Measurements from ENCODE around the gene ZXDC. TPM values are rescaled to one million over a fixed set of nuclear protein-coding genes. Genes with fewer than 3 reads are reported as not detected.

ZXDC gene
- total RNA-seq, 4 donors from 2014 or later: 25.9 to 47.6 (median 35.3) TPM

DNA sequence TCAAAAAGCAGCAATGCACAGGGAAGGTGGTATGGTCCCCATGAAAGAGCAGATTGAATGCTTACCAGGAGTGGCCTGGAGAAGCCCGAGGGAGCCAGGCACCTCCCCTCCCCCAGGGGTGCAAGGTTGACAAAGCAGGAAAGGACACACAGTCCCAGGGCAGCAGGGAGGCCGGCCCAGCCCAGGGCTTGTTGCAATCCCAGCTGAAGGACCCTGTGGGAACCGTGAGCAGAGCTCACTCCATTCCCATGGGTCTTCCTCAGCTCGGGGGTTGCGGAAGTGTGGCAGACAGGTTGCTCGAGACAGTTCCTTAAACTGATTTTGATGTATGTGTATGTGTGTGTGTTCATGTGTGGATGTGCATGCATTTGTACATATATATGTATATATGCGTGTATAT is 26.0 kb upstream of the ZXDC start:
- Histone ChIP-seq H3K9me3 (no peaks in the 10 kb centered on the region), H3K4me3 (no peak overlapping the region), H3K27ac (no peak overlapping the region), H3K36me3 (no peaks in the 10 kb centered on the region), H3K4me1 (no peaks in the 10 kb centered on the region), H3K27me3 (peaks cover 31% of the 10 kb centered on the region)
- 54 to 69% methylated on average over 3 to 6 of the region's 7 CpGs for WGBS, 2 donors (ENCODE audit: low coverage in 1 of 2)
- no peak for TF ChIP-seq EP300 (IDR thresholded peaks at IDR 0.05)
- TF ChIP-seq, protein P1, sequence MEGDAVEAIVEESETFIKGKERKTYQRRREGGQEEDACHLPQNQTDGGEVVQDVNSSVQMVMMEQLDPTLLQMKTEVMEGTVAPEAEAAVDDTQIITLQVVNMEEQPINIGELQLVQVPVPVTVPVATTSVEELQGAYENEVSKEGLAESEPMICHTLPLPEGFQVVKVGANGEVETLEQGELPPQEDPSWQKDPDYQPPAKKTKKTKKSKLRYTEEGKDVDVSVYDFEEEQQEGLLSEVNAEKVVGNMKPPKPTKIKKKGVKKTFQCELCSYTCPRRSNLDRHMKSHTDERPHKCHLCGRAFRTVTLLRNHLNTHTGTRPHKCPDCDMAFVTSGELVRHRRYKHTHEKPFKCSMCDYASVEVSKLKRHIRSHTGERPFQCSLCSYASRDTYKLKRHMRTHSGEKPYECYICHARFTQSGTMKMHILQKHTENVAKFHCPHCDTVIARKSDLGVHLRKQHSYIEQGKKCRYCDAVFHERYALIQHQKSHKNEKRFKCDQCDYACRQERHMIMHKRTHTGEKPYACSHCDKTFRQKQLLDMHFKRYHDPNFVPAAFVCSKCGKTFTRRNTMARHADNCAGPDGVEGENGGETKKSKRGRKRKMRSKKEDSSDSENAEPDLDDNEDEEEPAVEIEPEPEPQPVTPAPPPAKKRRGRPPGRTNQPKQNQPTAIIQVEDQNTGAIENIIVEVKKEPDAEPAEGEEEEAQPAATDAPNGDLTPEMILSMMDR (IDR thresholded peaks at IDR 0.05): no peak
- TF ChIP-seq POLR2AphosphoS5 (IDR thresholded peaks at IDR 0.05): no peak
- TF ChIP-seq POLR2A (IDR thresholded peaks at IDR 0.05): no peak
- no peak for ATAC-seq

DNA sequence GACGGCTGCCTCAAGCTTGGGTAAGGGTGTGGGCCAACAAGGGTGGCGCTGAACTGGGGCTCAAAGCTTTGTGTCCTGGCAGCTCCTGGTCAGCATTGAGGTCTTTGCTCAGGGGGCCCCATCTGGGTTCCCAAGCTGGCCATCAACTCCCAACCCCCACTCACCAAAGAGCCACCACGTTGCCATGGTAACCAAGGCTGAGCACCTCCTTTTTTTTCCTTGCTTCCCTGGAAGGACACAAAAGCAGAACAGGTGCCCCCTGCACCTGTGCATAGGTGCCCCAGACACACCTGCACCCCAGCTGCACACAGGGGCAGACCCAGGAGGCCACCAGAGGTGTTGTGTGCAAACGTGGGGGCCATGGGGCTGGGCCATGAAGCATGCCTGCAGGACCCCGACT is 25.4 kb upstream of the ZXDC start:
- no CpG with 5 or more reads among the region's 5 CpGs for WGBS, 2 donors (ENCODE audit: low coverage in 1 of 2)

DNA sequence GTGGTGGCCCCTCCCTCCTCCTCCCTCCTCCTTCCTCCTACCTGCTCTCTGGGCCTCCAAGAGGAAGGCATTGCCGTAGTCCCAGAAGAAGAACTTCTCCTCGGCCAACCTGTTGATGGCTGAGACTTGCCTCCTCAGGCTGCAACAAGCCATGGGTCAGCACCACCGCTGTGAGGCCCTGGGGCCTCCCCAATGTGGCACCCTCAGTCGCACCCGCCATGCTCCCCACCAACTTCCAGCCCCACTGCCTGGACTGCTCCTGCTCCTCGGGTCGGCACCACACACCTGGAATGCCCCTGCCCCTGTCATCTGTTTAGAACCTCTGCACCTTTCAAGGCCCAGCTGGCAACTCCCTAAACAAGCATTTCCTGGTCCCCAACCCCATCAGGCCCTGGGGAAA is 24.3 kb upstream of the ZXDC start:
- no peaks in the 10 kb centered on the region for H3K9me3 ChIP-seq
- ATAC-seq: no peak
- TF ChIP-seq POLR2A (IDR thresholded peaks at IDR 0.05): no peak
- TF ChIP-seq POLR2AphosphoS5 (IDR thresholded peaks at IDR 0.05): no peak
- TF ChIP-seq, protein P1 (IDR thresholded peaks at IDR 0.05): no peak
- TF ChIP-seq EP300 (IDR thresholded peaks at IDR 0.05): no peak
- H3K4me3 ChIP-seq: no peak overlapping the region
- H3K27me3 ChIP-seq: peaks cover 22% of the 10 kb centered on the region
- H3K36me3 ChIP-seq: no peaks in the 10 kb centered on the region
- no peaks in the 10 kb centered on the region for H3K4me1 ChIP-seq
- no CpG with 5 or more reads among the region's 7 CpGs for WGBS, 2 donors (ENCODE audit: low coverage in 1 of 2)
- H3K27ac ChIP-seq: no peak overlapping the region

More for the DNA sequence above, 25.4 kb upstream of the ZXDC start:
- no peaks in the 10 kb centered on the region for H3K9me3 ChIP-seq
- H3K36me3 ChIP-seq: no peaks in the 10 kb centered on the region
- H3K4me1 ChIP-seq: no peaks in the 10 kb centered on the region
- H3K4me3 ChIP-seq: no peak overlapping the region
- TF ChIP-seq POLR2A (IDR thresholded peaks at IDR 0.05): no peak
- no peak for TF ChIP-seq POLR2AphosphoS5 (IDR thresholded peaks at IDR 0.05)
- TF ChIP-seq, protein P1 (IDR thresholded peaks at IDR 0.05): no peak
- TF ChIP-seq EP300 (IDR thresholded peaks at IDR 0.05): no peak
- peaks cover 31% of the 10 kb centered on the region for H3K27me3 ChIP-seq
- ATAC-seq: no peak
- H3K27ac ChIP-seq: no peak overlapping the region

GRCh38 chr3:126499401-126499800 is 23.7 kb upstream of the ZXDC start:
- H3K27me3 ChIP-seq: peaks cover 17% of the 10 kb centered on the region
- H3K4me1 ChIP-seq: no peaks in the 10 kb centered on the region
- H3K9me3 ChIP-seq: no peaks in the 10 kb centered on the region
- H3K27ac ChIP-seq: no peak overlapping the region
- H3K36me3 ChIP-seq: no peaks in the 10 kb centered on the region
- no peak overlapping the region for H3K4me3 ChIP-seq
- WGBS, 2 donors (ENCODE audit: low coverage in 1 of 2): 90% methylated on average over 7 of the region's 9 CpGs; no CpG with 5 or more reads in 1 of the 2 donors
- no peak for TF ChIP-seq EP300 (IDR thresholded peaks at IDR 0.05)
- no peak for TF ChIP-seq POLR2AphosphoS5 (IDR thresholded peaks at IDR 0.05)
- no peak for TF ChIP-seq POLR2A (IDR thresholded peaks at IDR 0.05)
- TF ChIP-seq, protein P1 (IDR thresholded peaks at IDR 0.05): no peak
- ATAC-seq: no peak

DNA sequence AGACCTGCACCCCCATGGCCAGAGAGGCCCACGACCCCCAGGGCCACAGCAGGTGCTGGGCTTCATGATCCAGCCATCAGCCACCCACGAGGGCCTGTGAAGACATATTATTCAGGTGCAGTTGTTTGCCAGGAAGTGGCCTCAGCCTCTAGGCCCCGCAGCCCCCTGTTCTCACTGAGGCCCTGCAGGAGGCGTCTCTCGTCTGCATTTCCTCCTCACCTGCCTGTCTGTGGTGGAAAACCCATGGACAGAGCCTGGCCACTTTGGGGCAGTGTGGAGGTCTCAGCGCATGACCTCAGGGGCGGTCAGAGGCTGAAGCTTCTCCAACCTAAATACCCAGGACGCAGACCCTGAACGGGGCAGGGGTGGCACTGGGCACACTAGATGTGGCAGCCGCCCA is 23.2 kb upstream of the ZXDC start:
- no peak for TF ChIP-seq EP300 (IDR thresholded peaks at IDR 0.05)
- TF ChIP-seq POLR2A (IDR thresholded peaks at IDR 0.05): no peak
- TF ChIP-seq POLR2AphosphoS5 (IDR thresholded peaks at IDR 0.05): no peak
- TF ChIP-seq, protein P1 (IDR thresholded peaks at IDR 0.05): no peak
- H3K27ac ChIP-seq: no peak overlapping the region
- no peaks in the 10 kb centered on the region for H3K9me3 ChIP-seq
- H3K27me3 ChIP-seq: peaks cover 14% of the 10 kb centered on the region
- ATAC-seq: no peak
- H3K36me3 ChIP-seq: no peaks in the 10 kb centered on the region
- H3K4me1 ChIP-seq: no peaks in the 10 kb centered on the region
- H3K4me3 ChIP-seq: no peak overlapping the region
- no CpG with 5 or more reads among the region's 10 CpGs for WGBS, 2 donors (ENCODE audit: low coverage in 1 of 2)

Data from gastroesophageal sphincter (tissue), 4 donors.